Measurements from ENCODE around the gene ADCK2. TPM values are rescaled to one million over a fixed set of nuclear protein-coding genes. Genes with fewer than 3 reads are reported as not detected.
A peak's percentile ranks its signal among the peaks of the same experiment; 100 is the strongest.

Gene ADCK2
- total RNA-seq, 4 donors from 2014 or later: 17.6 to 34.1 (median 21.6) TPM

DNA sequence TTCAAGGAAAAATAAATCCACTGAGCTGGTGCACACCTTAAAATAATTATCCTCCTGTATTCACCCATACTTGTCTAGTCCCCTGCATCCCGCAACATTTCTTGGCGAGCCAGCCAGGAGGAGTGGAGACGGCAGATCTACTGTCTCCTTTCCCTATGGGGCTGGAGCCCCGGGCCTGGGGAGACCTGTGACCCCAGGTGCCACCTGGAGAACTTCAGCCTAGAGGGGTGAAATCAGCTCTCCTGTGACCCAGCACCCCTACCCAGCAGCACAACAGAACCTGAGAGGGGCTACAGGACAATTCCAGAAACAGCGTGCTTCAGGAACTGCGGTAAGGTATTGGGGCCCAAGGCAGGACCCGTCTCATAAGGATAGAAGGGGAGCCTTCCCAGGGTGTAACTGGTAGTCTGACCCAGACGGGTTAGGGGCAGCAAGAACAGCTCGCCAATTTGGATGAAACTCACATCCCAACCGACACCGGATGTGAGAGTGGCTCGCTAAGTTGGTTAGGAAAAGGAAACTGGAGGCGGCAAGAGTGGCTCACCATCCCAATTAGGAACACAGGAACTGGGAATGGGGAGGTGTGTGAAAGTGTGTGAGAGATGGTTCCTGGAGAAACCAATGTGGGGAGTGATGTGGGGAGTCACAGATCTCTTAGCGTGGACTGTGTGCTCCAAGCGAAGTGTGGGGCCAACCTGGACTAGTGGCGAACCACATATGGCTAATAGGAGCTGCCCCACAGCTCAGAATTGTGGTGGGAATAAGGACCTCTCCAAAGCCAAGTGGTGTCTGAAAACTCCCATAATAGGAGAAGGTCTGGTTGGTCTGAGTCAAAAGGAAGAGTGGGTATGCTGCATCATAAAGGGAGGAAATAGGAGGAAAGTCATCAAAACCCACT, 17.0 kb upstream of the ADCK2 start:
- WGBS, 2 donors: 78 to 89% methylated on average over 12 to 16 of the region's 16 CpGs
- DNase-seq: no peak
- no peak for TF ChIP-seq POLR2A (IDR thresholded peaks at IDR 0.05)
- TF ChIP-seq, protein P1, sequence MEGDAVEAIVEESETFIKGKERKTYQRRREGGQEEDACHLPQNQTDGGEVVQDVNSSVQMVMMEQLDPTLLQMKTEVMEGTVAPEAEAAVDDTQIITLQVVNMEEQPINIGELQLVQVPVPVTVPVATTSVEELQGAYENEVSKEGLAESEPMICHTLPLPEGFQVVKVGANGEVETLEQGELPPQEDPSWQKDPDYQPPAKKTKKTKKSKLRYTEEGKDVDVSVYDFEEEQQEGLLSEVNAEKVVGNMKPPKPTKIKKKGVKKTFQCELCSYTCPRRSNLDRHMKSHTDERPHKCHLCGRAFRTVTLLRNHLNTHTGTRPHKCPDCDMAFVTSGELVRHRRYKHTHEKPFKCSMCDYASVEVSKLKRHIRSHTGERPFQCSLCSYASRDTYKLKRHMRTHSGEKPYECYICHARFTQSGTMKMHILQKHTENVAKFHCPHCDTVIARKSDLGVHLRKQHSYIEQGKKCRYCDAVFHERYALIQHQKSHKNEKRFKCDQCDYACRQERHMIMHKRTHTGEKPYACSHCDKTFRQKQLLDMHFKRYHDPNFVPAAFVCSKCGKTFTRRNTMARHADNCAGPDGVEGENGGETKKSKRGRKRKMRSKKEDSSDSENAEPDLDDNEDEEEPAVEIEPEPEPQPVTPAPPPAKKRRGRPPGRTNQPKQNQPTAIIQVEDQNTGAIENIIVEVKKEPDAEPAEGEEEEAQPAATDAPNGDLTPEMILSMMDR (IDR thresholded peaks at IDR 0.05): no peak
- peak overlapping the region in 2 of 4 donors; percentile 23 to 54 for H3K4me3 ChIP-seq
- H3K27ac ChIP-seq: peak overlapping the region; percentile 38 to 78 (median 57)
- peaks cover 0 to 52% (median 22%) of the 10 kb centered on the region in 3 donors for H3K4me1 ChIP-seq
- H3K36me3 ChIP-seq: no peaks in the 10 kb centered on the region
- peaks cover 0 to 13% (median 0%) of the 10 kb centered on the region in 4 donors for H3K27me3 ChIP-seq
- intact Hi-C loops (cut with DNase I): no loop called here
- H3K9me3 ChIP-seq: no peaks in the 10 kb centered on the region

DNA sequence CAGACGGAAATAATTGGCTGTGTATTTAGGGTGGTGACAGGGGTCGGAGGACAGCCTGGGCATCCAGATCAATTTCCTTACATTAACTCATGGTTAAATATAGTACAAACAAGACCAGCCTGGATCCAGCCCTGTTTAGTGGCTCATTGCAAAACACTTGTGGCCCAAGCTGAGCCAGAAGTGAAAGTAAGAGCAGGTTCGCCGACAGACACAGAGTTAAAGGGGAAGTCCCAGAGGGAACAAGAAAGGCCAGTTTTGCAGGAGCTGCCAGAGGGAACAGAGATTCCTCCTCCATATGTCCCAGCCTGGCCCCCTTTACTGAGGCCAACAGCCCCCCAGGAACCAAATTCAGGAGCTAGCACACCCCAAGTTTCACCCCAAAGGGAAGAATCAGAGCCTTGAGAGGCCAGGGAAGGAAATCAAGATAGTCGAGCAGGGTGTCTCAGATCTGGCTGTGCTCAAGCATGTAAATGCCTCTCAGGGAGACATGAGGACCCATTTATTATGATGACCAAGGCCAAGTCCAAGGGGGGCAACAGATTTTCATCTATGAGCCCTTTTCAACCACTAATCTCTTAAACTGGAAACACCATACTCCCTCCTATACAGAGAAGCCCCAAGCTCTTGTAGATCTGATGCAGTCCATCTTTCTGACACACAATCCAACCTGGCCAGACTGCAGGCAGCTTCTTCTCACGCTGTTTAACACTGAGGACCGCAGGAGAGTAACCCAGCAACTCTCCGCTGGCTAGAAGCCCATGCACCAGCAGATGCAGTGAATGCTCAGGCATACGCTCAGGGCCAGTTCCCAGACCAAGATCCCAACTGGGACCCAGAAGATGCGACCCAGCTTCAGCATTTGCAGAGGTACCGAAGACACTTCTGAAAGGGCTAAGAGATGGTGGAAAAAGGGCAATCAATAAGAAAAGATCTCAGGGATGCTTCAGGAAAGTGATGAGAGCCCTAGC, 15.9 kb upstream of the ADCK2 start:
- peak overlapping the region in 3 of 4 donors; percentile 19 to 54 (median 23) for H3K4me3 ChIP-seq
- DNase-seq: no peak
- WGBS, 2 donors: 37 to 44% methylated on average over 11 of the region's 11 CpGs

DNA sequence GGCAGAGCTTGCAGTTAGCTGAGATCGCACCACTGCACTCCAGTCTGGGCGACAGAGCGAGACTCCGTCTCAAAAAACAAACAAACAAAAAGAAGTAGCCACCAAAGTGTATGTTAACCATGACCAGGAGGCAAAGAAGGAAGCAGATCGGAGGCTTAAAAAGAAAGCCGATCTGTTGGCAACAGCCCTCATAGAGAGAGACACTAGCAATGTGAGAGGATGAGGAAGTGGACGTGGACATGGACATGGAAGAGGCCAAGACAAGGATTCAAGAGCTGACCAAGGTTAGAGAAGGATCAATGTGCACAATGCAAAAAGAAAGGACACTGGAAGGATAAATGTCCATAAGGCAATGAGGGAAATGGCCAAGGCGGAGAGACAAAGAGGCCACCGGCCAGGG, 14.9 kb upstream of the ADCK2 start:
- intact Hi-C loops (cut with DNase I): no loop called here
- H3K4me3 ChIP-seq: no peak overlapping the region
- 91 to 92% methylated on average over 9 of the region's 9 CpGs for WGBS, 2 donors
- no peaks in the 10 kb centered on the region for H3K36me3 ChIP-seq
- DNase-seq: no peak
- peaks cover 0 to 45% (median 22%) of the 10 kb centered on the region in 3 donors for H3K4me1 ChIP-seq
- H3K27me3 ChIP-seq: peaks cover 0 to 13% (median 0%) of the 10 kb centered on the region in 4 donors
- no peaks in the 10 kb centered on the region for H3K9me3 ChIP-seq
- TF ChIP-seq, protein P1 (IDR thresholded peaks at IDR 0.05): no peak
- TF ChIP-seq POLR2A (IDR thresholded peaks at IDR 0.05): no peak
- H3K27ac ChIP-seq: no peak overlapping the region

More for the DNA sequence above, 15.9 kb upstream of the ADCK2 start:
- intact Hi-C loops (cut with DNase I): no loop called here
- no peak for TF ChIP-seq POLR2A (IDR thresholded peaks at IDR 0.05)
- TF ChIP-seq, protein P1 (IDR thresholded peaks at IDR 0.05): no peak
- no peaks in the 10 kb centered on the region for H3K36me3 ChIP-seq
- peak overlapping the region; percentile 38 to 78 (median 57) for H3K27ac ChIP-seq
- peaks cover 0 to 45% (median 22%) of the 10 kb centered on the region in 3 donors for H3K4me1 ChIP-seq
- peaks cover 0 to 13% (median 0%) of the 10 kb centered on the region in 4 donors for H3K27me3 ChIP-seq
- no peaks in the 10 kb centered on the region for H3K9me3 ChIP-seq

DNA sequence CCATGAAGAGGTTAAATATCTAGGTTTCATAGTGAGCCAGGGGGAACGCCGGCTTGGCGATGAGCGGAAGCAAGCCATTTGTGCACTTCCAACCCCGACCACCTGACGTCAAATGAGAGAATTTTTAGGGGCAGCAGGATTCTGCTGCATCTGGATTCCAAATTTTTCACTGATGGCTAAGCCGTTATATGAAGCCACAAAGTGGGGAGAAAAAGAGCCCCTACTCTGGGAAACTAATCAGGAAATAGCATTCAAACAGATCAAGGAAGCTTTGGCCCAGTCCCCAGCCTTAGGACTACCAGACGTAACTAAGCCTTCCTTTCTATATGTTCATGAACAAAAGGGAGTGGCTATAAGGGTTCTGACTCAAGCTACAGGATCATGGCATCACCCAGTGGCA, 12.9 kb upstream of the ADCK2 start:
- H3K9me3 ChIP-seq: no peaks in the 10 kb centered on the region
- TF ChIP-seq, protein P1 (IDR thresholded peaks at IDR 0.05): no peak
- no peak for TF ChIP-seq POLR2A (IDR thresholded peaks at IDR 0.05)
- H3K4me1 ChIP-seq: peaks cover 0 to 35% (median 15%) of the 10 kb centered on the region in 3 donors
- intact Hi-C loops (cut with DNase I): no loop called here
- no peak overlapping the region for H3K27ac ChIP-seq
- no peak overlapping the region for H3K4me3 ChIP-seq
- 53 to 61% methylated on average over 7 to 8 of the region's 8 CpGs for WGBS, 2 donors
- no peak for DNase-seq
- no peaks in the 10 kb centered on the region for H3K36me3 ChIP-seq
- H3K27me3 ChIP-seq: peaks cover 0 to 13% (median 0%) of the 10 kb centered on the region in 4 donors

Data from esophagus squamous epithelium (tissue), 5 donors.